ENCODE data around the gene IP6K1.

The IP6K1 gene

DNA sequence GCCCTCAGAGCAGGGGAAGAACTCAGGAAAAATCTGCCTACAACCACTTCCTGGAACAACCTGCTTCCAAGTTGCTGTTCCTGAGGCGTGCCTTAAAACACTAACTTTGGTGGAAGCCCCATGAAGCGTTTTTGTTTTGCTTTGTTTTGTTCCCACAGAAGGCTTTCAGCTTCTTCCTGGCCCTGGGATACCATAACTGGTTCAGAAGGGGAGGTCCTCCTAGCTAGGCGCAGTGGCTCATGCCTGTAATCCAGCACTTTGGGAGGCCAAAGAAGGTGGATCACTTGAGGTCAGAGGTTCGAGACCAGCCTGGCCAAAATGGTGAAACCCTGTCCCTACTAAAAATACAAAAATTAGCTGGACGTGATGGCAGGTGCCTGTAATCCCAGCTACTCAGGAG is 1.2 kb upstream of the IP6K1 start:
- Histone ChIP-seq H3K36me3 (ENCODE audit: control insufficient read depth in 2 of 2, insufficient read depth in 1 of 2, low read length in 2 of 2) (peaks cover 0 to 17% of the 10 kb centered on the region in 2 experiments; a peak in 2 of 3 replicates), H3K9me3 (ENCODE audit: control insufficient read depth, insufficient read depth, low read depth, low read length) (no peaks in the 10 kb centered on the region), H3K4me1 (ENCODE audit: control insufficient read depth, insufficient read depth, low read length) (no peaks in the 10 kb centered on the region), H3K4me3 (ENCODE audit: low read depth, low read length) (no peak overlapping the region), H3K27ac (ENCODE audit: extremely low read depth, low read depth, low read length) (no peak overlapping the region)
- CTCF ChIA-PET, result interaction anchor here (0.7 to 1.0 kb wide), 3 partner anchors 15 to 114 kb away, joined by 3 to 4 read pairs (median 3); no protein-coding TSS in a partner anchor
- TF ChIP-seq, protein P1, sequence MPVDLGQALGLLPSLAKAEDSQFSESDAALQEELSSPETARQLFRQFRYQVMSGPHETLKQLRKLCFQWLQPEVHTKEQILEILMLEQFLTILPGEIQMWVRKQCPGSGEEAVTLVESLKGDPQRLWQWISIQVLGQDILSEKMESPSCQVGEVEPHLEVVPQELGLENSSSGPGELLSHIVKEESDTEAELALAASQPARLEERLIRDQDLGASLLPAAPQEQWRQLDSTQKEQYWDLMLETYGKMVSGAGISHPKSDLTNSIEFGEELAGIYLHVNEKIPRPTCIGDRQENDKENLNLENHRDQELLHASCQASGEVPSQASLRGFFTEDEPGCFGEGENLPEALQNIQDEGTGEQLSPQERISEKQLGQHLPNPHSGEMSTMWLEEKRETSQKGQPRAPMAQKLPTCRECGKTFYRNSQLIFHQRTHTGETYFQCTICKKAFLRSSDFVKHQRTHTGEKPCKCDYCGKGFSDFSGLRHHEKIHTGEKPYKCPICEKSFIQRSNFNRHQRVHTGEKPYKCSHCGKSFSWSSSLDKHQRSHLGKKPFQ (tag by site-specific recombination; IDR thresholded peaks at IDR 0.05), result no peak
- no peak for TF ChIP-seq ZNF549 (tag by site-specific recombination; IDR thresholded peaks at IDR 0.05)
- TF ChIP-seq, protein P2, sequence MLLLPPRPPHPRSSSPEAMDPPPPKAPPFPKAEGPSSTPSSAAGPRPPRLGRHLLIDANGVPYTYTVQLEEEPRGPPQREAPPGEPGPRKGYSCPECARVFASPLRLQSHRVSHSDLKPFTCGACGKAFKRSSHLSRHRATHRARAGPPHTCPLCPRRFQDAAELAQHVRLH (tag by site-specific recombination; IDR thresholded peaks at IDR 0.05), result no peak
- TF ChIP-seq ZNF184 (tag by site-specific recombination; IDR thresholded peaks at IDR 0.05), result no peak
- TF ChIP-seq ZNF292 (tag by site-specific recombination; IDR thresholded peaks at IDR 0.05; ENCODE audit: borderline replicate concordance, low read depth), result no peak
- TF ChIP-seq, protein P3, sequence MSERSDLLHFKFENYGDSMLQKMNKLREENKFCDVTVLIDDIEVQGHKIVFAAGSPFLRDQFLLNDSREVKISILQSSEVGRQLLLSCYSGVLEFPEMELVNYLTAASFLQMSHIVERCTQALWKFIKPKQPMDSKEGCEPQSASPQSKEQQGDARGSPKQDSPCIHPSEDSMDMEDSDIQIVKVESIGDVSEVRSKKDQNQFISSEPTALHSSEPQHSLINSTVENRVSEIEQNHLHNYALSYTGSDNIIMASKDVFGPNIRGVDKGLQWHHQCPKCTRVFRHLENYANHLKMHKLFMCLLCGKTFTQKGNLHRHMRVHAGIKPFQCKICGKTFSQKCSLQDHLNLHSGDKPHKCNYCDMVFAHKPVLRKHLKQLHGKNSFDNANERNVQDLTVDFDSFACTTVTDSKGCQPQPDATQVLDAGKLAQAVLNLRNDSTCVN (tag by site-specific recombination; optimal IDR thresholded peaks at IDR 0.05), result no peak
- TF ChIP-seq ZNF514 (tag by site-specific recombination; IDR thresholded peaks at IDR 0.05), result no peak
- TF ChIP-seq, protein P4, sequence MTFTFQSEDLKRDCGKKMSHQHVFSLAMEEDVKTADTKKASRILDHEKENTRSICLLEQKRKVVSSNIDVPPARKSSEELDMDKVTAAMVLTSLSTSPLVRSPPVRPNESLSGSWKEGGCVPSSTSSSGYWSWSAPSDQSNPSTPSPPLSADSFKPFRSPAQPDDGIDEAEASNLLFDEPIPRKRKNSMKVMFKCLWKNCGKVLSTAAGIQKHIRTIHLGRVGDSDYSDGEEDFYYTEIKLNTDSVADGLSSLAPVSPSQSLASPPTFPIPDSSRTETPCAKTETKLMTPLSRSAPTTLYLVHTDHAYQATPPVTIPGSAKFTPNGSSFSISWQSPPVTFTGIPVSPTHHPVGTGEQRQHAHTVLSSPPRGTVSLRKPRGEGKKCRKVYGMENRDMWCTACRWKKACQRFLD (tag by site-specific recombination; IDR thresholded peaks at IDR 0.05), result no peak
- TF ChIP-seq, protein P5, sequence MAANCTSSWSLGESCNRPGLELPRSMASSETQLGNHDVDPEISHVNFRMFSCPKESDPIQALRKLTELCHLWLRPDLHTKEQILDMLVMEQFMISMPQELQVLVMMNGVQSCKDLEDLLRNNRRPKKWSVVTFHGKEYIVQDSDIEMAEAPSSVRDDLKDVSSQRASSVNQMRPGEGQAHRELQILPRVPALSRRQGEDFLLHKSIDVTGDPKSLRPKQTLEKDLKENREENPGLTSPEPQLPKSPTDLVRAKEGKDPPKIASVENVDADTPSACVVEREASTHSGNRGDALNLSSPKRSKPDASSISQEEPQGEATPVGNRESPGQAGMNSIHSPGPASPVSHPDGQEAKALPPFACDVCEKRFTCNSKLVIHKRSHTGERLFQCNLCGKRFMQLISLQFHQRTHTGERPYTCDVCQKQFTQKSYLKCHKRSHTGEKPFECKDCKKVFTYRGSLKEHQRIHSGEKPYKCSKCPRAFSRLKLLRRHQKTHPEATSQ (tag by site-specific recombination; IDR thresholded peaks at IDR 0.05), result no peak
- no peak for TF ChIP-seq ZNF133 (tag by site-specific recombination; IDR thresholded peaks at IDR 0.05)
- TF ChIP-seq ZNF707 (tag by site-specific recombination; IDR thresholded peaks at IDR 0.05), result no peak
- no peak for TF ChIP-seq ZNF132 (tag by site-specific recombination; IDR thresholded peaks at IDR 0.05; ENCODE audit: borderline replicate concordance)
- no peak for TF ChIP-seq ZNF658 (tag by site-specific recombination; IDR thresholded peaks at IDR 0.05)
- POLR2A ChIA-PET, result interaction anchor here (1.4 kb wide), 1 partner anchor 10 kb away, joined by 3 read pairs; no protein-coding TSS in a partner anchor

DNA sequence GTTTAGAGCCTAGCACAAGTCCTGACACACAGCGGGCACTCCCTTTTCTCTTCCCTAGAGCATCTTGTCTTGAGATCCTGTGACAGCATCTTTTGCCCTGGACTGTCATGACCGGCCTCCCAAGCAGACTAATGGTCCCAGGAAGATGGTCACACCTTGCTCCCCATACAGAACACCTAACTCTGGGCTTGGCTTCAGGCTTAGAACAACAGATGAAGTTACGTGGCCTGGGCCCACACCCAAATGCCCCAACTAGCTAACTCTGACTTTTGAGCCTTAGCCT is 781 bp upstream of the IP6K1 start:
- no peaks in the 10 kb centered on the region for H3K4me1 ChIP-seq (ENCODE audit: control insufficient read depth, insufficient read depth, low read length)
- CTCF ChIA-PET, result interaction anchor here (0.7 to 1.0 kb wide), 2 partner anchors 79 to 114 kb away, joined by 3 read pairs; no protein-coding TSS in a partner anchor
- H3K9me3 ChIP-seq (ENCODE audit: control insufficient read depth, insufficient read depth, low read depth, low read length), result no peaks in the 10 kb centered on the region
- H3K36me3 ChIP-seq (ENCODE audit: control insufficient read depth in 2 of 2, insufficient read depth in 1 of 2, low read length in 2 of 2), result peaks cover 0 to 21% of the 10 kb centered on the region in 2 experiments; a peak in 2 of 3 replicates
- TF ChIP-seq, protein P6, sequence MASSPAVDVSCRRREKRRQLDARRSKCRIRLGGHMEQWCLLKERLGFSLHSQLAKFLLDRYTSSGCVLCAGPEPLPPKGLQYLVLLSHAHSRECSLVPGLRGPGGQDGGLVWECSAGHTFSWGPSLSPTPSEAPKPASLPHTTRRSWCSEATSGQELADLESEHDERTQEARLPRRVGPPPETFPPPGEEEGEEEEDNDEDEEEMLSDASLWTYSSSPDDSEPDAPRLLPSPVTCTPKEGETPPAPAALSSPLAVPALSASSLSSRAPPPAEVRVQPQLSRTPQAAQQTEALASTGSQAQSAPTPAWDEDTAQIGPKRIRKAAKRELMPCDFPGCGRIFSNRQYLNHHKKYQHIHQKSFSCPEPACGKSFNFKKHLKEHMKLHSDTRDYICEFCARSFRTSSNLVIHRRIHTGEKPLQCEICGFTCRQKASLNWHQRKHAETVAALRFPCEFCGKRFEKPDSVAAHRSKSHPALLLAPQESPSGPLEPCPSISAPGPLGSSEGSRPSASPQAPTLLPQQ (tag by site-specific recombination; IDR thresholded peaks at IDR 0.05), result 0 out of 2 replicates have a peak, but pooled peaks have one; percentile 21
- no peak for TF ChIP-seq ZBTB1 (tag by site-specific recombination; IDR thresholded peaks at IDR 0.05)
- POLR2A ChIA-PET, result interaction anchor here (1.4 to 1.5 kb wide), 2 partner anchors 9 to 153 kb away, joined by 3 to 5 read pairs; partner anchors contain the start of gene RBM6
- H3K4me3 ChIP-seq (ENCODE audit: low read depth, low read length), result no peak overlapping the region
- peak overlapping the region; percentile 63; the same call in 1 of the 2 replicates for H3K27ac ChIP-seq (ENCODE audit: extremely low read depth, low read depth, low read length)
